ENCODE measurements around the gene HNRNPA0. TPM values are rescaled to one million over a fixed set of nuclear protein-coding genes. Genes with fewer than 3 reads are reported as not detected.

Gene HNRNPA0
- total and polyA plus RNA-seq, 2 donors = 12.7 to 32.9 TPM

DNA sequence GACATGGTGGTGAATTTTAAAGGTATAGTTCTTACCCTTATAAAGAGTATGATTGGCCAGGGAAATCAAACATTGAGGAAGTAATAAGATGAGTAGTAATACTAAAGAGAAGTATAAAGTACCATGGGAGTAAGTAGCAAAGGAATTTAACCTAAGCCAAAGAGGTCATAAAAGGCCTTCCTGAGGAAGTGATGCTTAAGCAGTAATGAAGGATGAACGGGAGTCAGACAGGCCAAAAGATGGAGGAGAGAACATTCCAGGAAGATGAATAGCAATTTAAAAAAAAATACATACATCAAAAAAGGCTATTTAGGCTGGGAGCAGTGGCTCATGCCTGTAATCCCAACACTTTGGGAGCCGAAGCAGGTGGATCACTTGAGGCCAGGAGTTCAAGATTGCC lies 47.3 kb downstream of the HNRNPA0 start:
- WGBS = 94% methylated on average over 2 of the region's 2 CpGs
- H3K36me3 ChIP-seq (ENCODE audit: control insufficient read depth in 2 of 2, insufficient read depth in 2 of 2, low read length in 1 of 2) = peaks cover 12 to 13% of the 10 kb centered on the region in 2 donors
- no peak overlapping the region for H3K27ac ChIP-seq (ENCODE audit: low read depth in 1 of 2, low read length in 1 of 2)
- no peaks in the 10 kb centered on the region for H3K9me3 ChIP-seq (ENCODE audit: control insufficient read depth in 2 of 2, insufficient read depth in 1 of 2, low read length in 1 of 2)
- no peaks in the 10 kb centered on the region for H3K27me3 ChIP-seq (ENCODE audit: control insufficient read depth in 2 of 2, insufficient read depth in 1 of 2, low read length in 1 of 2)
- H3K4me3 ChIP-seq (ENCODE audit: low read length in 2 of 2) = no peak overlapping the region
- no peaks in the 10 kb centered on the region for H3K4me1 ChIP-seq (ENCODE audit: control insufficient read depth in 2 of 2, insufficient read depth in 2 of 2, low read length in 2 of 2)
- no peak for DNase-seq (ENCODE audit: low read depth in 6 of 9, low spot score in 9 of 9)

DNA sequence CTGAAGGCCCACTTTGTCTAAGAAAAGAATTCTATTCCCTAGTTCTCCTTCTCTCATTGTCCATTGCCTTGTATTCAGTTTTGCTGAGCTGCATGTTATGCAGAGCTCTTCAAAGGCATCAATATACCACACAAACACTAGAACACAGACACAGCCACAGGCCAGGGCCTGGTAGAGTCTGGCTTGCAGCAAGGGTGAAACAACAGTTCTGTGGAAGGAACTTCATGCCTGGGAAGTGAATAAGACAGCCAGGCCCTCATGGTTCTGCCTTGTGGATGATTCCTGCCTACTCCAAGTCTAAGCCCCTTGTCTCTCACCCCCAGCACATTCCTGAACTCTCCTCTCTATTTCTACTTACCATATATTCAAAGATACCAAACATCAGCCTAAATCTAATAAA lies 49.1 kb downstream of the HNRNPA0 start:
- Histone ChIP-seq H3K27ac (ENCODE audit: low read depth in 1 of 2, low read length in 1 of 2) (no peak overlapping the region), H3K4me1 (ENCODE audit: control insufficient read depth in 2 of 2, insufficient read depth in 2 of 2, low read length in 2 of 2) (no peaks in the 10 kb centered on the region), H3K27me3 (ENCODE audit: control insufficient read depth in 2 of 2, insufficient read depth in 1 of 2, low read length in 1 of 2) (no peaks in the 10 kb centered on the region), H3K36me3 (ENCODE audit: control insufficient read depth in 2 of 2, insufficient read depth in 2 of 2, low read length in 1 of 2) (peaks cover 12 to 13% of the 10 kb centered on the region in 2 donors), H3K4me3 (ENCODE audit: low read length in 2 of 2) (no peak overlapping the region), H3K9me3 (ENCODE audit: control insufficient read depth in 2 of 2, insufficient read depth in 1 of 2, low read length in 1 of 2) (no peaks in the 10 kb centered on the region)
- DNase-seq (ENCODE audit: low read depth in 6 of 9, low spot score in 9 of 9) = no peak

DNA sequence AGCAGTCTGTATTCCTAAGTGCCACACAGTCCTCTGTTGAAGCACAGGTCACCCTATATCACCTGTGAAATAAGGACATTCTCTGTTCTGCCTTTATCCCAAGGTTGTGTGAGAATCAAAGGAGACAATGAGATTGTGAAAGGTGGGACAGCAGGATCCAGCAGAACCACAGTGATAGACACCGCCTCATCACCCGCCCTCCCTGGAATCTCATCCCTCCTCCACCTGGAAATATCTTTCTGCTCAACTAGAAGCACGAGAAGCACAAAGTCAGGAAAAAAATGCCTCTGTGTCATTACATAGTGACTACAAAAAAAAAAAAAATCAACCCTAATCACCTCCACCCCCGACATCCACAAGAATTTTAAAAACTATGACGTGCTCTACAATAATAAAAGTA lies 50.6 kb downstream of the HNRNPA0 start:
- Histone ChIP-seq H3K4me3 (ENCODE audit: low read length in 2 of 2) (no peak overlapping the region), H3K4me1 (ENCODE audit: control insufficient read depth in 2 of 2, insufficient read depth in 2 of 2, low read length in 2 of 2) (no peaks in the 10 kb centered on the region), H3K27ac (ENCODE audit: low read depth in 1 of 2, low read length in 1 of 2) (no peak overlapping the region), H3K27me3 (ENCODE audit: control insufficient read depth in 2 of 2, insufficient read depth in 1 of 2, low read length in 1 of 2) (no peaks in the 10 kb centered on the region), H3K36me3 (ENCODE audit: control insufficient read depth in 2 of 2, insufficient read depth in 2 of 2, low read length in 1 of 2) (peaks cover 8 to 10% of the 10 kb centered on the region in 2 donors), H3K9me3 (ENCODE audit: control insufficient read depth in 2 of 2, insufficient read depth in 1 of 2, low read length in 1 of 2) (no peaks in the 10 kb centered on the region)
- 98% methylated on average over 5 of the region's 5 CpGs for whole genome bisulfite sequencing
- DNase-seq (ENCODE audit: low read depth in 6 of 9, low spot score in 9 of 9) = no peak

DNA sequence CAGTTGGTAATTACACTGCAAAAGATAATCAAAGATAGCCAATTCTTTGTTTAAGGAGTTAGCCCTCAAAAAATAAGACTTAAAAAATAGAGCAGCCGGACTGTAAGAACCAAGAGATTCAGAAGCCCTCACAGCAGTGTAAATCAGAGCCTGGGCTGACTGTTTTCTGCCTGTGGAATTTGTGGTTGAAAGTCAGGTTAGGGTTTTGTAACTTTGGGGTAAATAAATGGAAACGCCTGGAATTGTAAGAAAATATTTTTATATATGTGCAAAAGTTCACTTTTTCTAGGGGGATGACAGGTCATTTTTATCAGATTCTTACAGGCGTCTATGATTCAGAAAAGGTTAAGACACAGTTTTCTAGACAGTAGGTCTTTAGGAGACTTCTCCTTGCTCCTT lies 53.9 kb downstream of the HNRNPA0 start:
- H3K4me3 ChIP-seq (ENCODE audit: low read length in 2 of 2) = no peak overlapping the region
- H3K27ac ChIP-seq (ENCODE audit: low read depth in 1 of 2, low read length in 1 of 2) = no peak overlapping the region
- no peaks in the 10 kb centered on the region for H3K9me3 ChIP-seq (ENCODE audit: control insufficient read depth in 2 of 2, insufficient read depth in 1 of 2, low read length in 1 of 2)
- H3K36me3 ChIP-seq (ENCODE audit: control insufficient read depth in 2 of 2, insufficient read depth in 2 of 2, low read length in 1 of 2) = peaks cover 2 to 14% of the 10 kb centered on the region in 2 donors
- H3K4me1 ChIP-seq (ENCODE audit: control insufficient read depth in 2 of 2, insufficient read depth in 2 of 2, low read length in 2 of 2) = peaks cover 11 to 18% of the 10 kb centered on the region in 2 donors
- DNase-seq (ENCODE audit: low read depth in 6 of 9, low spot score in 9 of 9) = no peak
- no peaks in the 10 kb centered on the region for H3K27me3 ChIP-seq (ENCODE audit: control insufficient read depth in 2 of 2, insufficient read depth in 1 of 2, low read length in 1 of 2)
- 90% methylated on average over 3 of the region's 3 CpGs for WGBS

DNA sequence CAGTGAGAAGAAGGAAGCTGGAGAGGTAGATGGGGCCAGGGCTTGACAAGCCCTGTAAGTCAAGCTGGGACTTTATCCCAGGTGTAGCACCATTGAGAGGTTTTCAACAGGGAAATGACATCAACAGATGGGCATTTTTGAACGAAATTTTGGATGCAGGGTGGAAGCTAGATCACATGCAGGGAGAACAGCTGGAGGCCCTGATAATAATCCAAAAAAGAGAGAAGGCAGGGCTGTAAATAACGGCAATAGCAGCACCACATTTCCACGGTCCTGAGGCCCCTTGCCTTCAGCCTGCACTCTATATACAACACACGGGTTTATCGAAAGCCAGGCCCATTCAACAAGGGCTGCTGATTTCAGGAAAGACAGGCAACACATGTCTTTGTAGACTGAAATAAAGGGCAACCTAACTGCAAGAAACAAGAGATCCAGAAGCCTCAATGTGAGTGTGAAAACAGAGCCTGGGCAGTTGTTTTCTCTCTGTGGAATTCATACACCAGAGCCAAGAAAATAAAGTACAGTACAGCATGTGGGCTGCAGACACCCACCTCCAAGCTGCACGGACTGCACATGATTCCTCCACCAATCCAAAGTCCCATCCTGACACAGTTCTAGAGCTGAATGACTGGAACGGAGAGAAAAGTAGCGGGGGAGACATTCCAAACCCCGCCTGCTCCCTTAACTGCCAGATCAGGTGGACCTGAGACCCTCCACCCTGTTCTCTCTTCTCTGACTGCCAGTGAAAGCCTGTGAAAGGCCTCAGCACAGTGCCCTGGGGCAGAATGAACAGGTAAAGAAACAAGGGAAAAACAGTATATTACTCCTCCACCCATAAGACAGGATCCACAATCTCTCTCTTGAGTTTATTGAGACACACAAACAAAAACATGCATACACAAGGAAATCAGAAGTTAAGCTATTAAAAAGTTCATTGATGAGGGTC lies 54.6 kb downstream of the HNRNPA0 start:
- H3K27me3 ChIP-seq (ENCODE audit: control insufficient read depth in 2 of 2, insufficient read depth in 1 of 2, low read length in 1 of 2) = no peaks in the 10 kb centered on the region
- H3K27ac ChIP-seq (ENCODE audit: low read depth in 1 of 2, low read length in 1 of 2) = no peak overlapping the region
- DNase-seq (ENCODE audit: low read depth in 6 of 9, low spot score in 9 of 9) = no peak
- no peaks in the 10 kb centered on the region for H3K9me3 ChIP-seq (ENCODE audit: control insufficient read depth in 2 of 2, insufficient read depth in 1 of 2, low read length in 1 of 2)
- 89% methylated on average over 9 of the region's 9 CpGs for WGBS
- H3K4me1 ChIP-seq (ENCODE audit: control insufficient read depth in 2 of 2, insufficient read depth in 2 of 2, low read length in 2 of 2) = peaks cover 14 to 25% of the 10 kb centered on the region in 2 donors
- peaks cover 0 to 14% of the 10 kb centered on the region in 2 donors for H3K36me3 ChIP-seq (ENCODE audit: control insufficient read depth in 2 of 2, insufficient read depth in 2 of 2, low read length in 1 of 2)
- H3K4me3 ChIP-seq (ENCODE audit: low read length in 2 of 2) = no peak overlapping the region

DNA sequence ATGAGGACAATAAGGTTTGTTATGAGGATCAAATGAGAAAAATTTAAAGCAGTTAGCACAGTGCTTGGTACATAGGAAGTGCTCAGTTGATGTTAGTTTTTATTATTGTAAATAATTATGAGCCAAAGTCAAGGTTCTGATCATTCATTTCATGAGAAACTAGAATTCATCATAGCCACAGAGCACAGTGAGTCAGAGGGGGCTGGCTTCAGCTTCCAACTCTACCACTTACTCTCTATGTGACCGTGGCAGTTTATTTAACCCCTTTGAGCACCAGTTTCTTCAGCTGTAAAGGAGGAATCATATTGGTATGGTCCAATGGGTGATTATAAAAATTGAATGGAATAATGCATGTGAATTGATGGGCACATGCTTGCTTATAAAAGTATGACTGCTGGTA lies 57.7 kb downstream of the HNRNPA0 start:
- 35% methylated on average over 1 of the region's 1 CpG for WGBS
- peak overlapping the region in 1 of 2 donors; percentile 65 for H3K27ac ChIP-seq (ENCODE audit: low read depth in 1 of 2, low read length in 1 of 2)
- no peaks in the 10 kb centered on the region for H3K9me3 ChIP-seq (ENCODE audit: control insufficient read depth in 2 of 2, insufficient read depth in 1 of 2, low read length in 1 of 2)
- no peaks in the 10 kb centered on the region for H3K27me3 ChIP-seq (ENCODE audit: control insufficient read depth in 2 of 2, insufficient read depth in 1 of 2, low read length in 1 of 2)
- H3K4me1 ChIP-seq (ENCODE audit: control insufficient read depth in 2 of 2, insufficient read depth in 2 of 2, low read length in 2 of 2) = peaks cover 14 to 29% of the 10 kb centered on the region in 2 donors
- H3K4me3 ChIP-seq (ENCODE audit: low read length in 2 of 2) = no peak overlapping the region
- no peak for DNase-seq (ENCODE audit: low read depth in 6 of 9, low spot score in 9 of 9)
- peaks cover 9 to 18% of the 10 kb centered on the region in 2 donors for H3K36me3 ChIP-seq (ENCODE audit: control insufficient read depth in 2 of 2, insufficient read depth in 2 of 2, low read length in 1 of 2)

DNA sequence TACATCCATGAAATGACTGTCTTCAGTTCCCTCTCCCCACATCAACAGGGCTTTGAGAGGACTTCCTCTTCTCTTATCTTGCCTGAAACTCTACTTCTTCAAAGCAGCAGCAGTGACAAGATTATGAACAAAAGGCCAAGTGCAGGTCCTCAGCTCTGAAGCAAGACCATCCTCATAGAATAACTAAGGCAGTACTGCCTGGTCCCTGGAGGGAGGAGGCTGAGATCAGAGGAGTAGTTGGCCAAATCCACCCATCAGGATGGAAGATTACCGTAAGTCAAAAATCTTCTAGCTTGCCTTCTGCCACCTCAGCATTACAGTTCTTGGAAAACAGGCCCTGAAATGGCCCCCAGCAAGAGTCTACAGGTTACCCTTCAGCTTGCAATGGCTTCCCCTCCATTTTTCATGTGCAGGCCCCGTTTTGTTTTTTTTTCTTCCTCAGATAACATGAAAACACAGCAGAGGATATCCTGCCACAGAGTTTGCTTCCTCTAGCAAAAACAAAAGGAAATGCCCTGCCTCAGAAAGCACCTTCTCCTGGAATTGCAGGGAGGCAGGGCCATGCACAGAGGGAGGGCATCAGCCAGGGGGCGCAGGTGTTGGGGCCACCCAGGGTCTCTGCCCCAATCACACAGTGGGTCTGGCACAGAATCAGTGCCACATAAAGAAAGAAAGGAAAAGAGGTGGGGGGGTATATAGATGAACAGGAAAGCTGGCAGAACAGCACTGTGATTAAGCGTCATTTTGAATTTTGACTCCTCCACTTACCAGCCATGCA lies 58.3 kb downstream of the HNRNPA0 start:
- Histone ChIP-seq H3K9me3 (ENCODE audit: control insufficient read depth in 2 of 2, insufficient read depth in 1 of 2, low read length in 1 of 2) (no peaks in the 10 kb centered on the region), H3K27ac (ENCODE audit: low read depth in 1 of 2, low read length in 1 of 2) (peak overlapping the region; percentile 19 to 65), H3K27me3 (ENCODE audit: control insufficient read depth in 2 of 2, insufficient read depth in 1 of 2, low read length in 1 of 2) (no peaks in the 10 kb centered on the region), H3K4me3 (ENCODE audit: low read length in 2 of 2) (no peak overlapping the region), H3K4me1 (ENCODE audit: control insufficient read depth in 2 of 2, insufficient read depth in 2 of 2, low read length in 2 of 2) (peaks cover 14 to 29% of the 10 kb centered on the region in 2 donors), H3K36me3 (ENCODE audit: control insufficient read depth in 2 of 2, insufficient read depth in 2 of 2, low read length in 1 of 2) (peaks cover 11 to 18% of the 10 kb centered on the region in 2 donors)
- WGBS = 46% methylated on average over 4 of the region's 4 CpGs
- peak in 8 of 9 donors; percentile 3 to 65 (median 16) for DNase-seq (ENCODE audit: low read depth in 6 of 9, low spot score in 9 of 9)
